Germinal center (tissue), 1 donor: ENCODE results near the gene PCDH15.

Experiments
- DNase-seq: peaks from one replicate; pipeline ENCODE4 v3.0.0; 2012; ENCODE audit warnings: mixed read lengths, low spot score

PCDH15 gene

GRCh38 chr10:54800741-54801421 is at the start of gene PCDH15:
Gene PCDH15, minus strand, starts transcription at chr10:54801231. Its CDS starts 136,969 bp downstream, at chr10:54664262.
- DNase-seq, result no peak

GRCh38 chr10:54843932-54844331 is 42.9 kb upstream of the PCDH15 start:
- DNase-seq, result no peak

GRCh38 chr10:54843085-54843646 is 42.1 kb upstream of the PCDH15 start:
- no peak for DNase-seq

- no peak for DNase-seq
Measured at GRCh38 chr10:54837479-54837878, 36.4 kb upstream of the PCDH15 start.

GRCh38 chr10:54833029-54833428 is 32.0 kb upstream of the PCDH15 start:
- DNase-seq, result no peak

- DNase-seq, result no peak
Measured at GRCh38 chr10:54826994-54827560, 26.0 kb upstream of the PCDH15 start.

GRCh38 chr10:54815583-54815982 is 14.6 kb upstream of the PCDH15 start:
- no peak for DNase-seq

- no peak for DNase-seq
Measured at GRCh38 chr10:54808186-54808935, 7.3 kb upstream of the PCDH15 start.

- DNase-seq, result no peak
Measured at GRCh38 chr10:54799506-54799905, 1.5 kb downstream of the PCDH15 start.

GRCh38 chr10:54797636-54798321 is 3.3 kb downstream of the PCDH15 start:
- DNase-seq, result no peak

GRCh38 chr10:54796881-54797280 is 4.2 kb downstream of the PCDH15 start:
- DNase-seq, result no peak

- no peak for DNase-seq
Measured at GRCh38 chr10:54776622-54777021, 24.4 kb downstream of the PCDH15 start.

GRCh38 chr10:54772468-54773122 is 28.4 kb downstream of the PCDH15 start:
- DNase-seq, result no peak

- DNase-seq, result no peak
Measured at GRCh38 chr10:54769051-54769450, 32.0 kb downstream of the PCDH15 start.

- no peak for DNase-seq
Measured at GRCh38 chr10:54758791-54759190, 42.2 kb downstream of the PCDH15 start.

GRCh38 chr10:54749623-54750022 is 51.4 kb downstream of the PCDH15 start:
- DNase-seq, result no peak

- DNase-seq, result no peak
Measured at GRCh38 chr10:54745436-54745835, 55.6 kb downstream of the PCDH15 start.

GRCh38 chr10:54742416-54742815 is 58.6 kb downstream of the PCDH15 start:
- no peak for DNase-seq

- no peak for DNase-seq
Measured at GRCh38 chr10:54728511-54728910, 72.5 kb downstream of the PCDH15 start.

GRCh38 chr10:54722075-54722474 is 79.0 kb downstream of the PCDH15 start:
- DNase-seq, result no peak

GRCh38 chr10:54710918-54711317 is 90.1 kb downstream of the PCDH15 start:
- DNase-seq, result no peak

- no peak for DNase-seq
Measured at GRCh38 chr10:54708591-54708990, 92.4 kb downstream of the PCDH15 start.
